HG02970 (cell line): ENCODE measurements around the gene PATJ.
"Not testable (repeated sequence)": the region's sequence is repeated elsewhere in the genome, so short reads cannot be mapped to it uniquely, and the experiment has no call there.

Experiments
- ATAC-seq: cut with Tn5 transposase; IDR thresholded peaks from one replicate; pipeline ENCODE4 v1.9.1; 2021; ENCODE audit warnings: mild to moderate bottlenecking, moderate library complexity, moderate number of reproducible peaks; ENCODE audit not compliant: unreplicated experiment, low FRiP score

PATJ gene

GRCh38 chr1:61743431-61743705 is 1.1 kb downstream of the PATJ start:
- no peak for ATAC-seq

GRCh38 chr1:61743716-61744580 is 1.7 kb downstream of the PATJ start:
- ATAC-seq, result no peak

GRCh38 chr1:61746813-61747212 is 4.5 kb downstream of the PATJ start:
- ATAC-seq, result no peak

GRCh38 chr1:61748566-61748965 is 6.3 kb downstream of the PATJ start:
- ATAC-seq, result no peak

- no peak for ATAC-seq
These were observed 7.3 kb downstream of the PATJ start for GRCh38 chr1:61749574-61749973.

GRCh38 chr1:61752921-61753389 is 10.7 kb downstream of the PATJ start:
- ATAC-seq, result no peak

- ATAC-seq, result no peak
These were observed 11.8 kb downstream of the PATJ start for GRCh38 chr1:61753998-61754508.

- no peak for ATAC-seq
These were observed 12.3 kb downstream of the PATJ start for GRCh38 chr1:61754545-61754944.

GRCh38 chr1:61756773-61757172 is 14.5 kb downstream of the PATJ start:
- no peak for ATAC-seq

GRCh38 chr1:61757950-61758349 is 15.7 kb downstream of the PATJ start:
- no peak for ATAC-seq

- no peak for ATAC-seq
These were observed 27.9 kb downstream of the PATJ start for GRCh38 chr1:61770131-61770530.

GRCh38 chr1:61776091-61776490 is 33.8 kb downstream of the PATJ start:
- no peak for ATAC-seq

- no peak for ATAC-seq
These were observed 37.0 kb downstream of the PATJ start for GRCh38 chr1:61779231-61779630.

GRCh38 chr1:61781151-61781550 is 38.9 kb downstream of the PATJ start:
- no peak for ATAC-seq

- peak; percentile 69 for ATAC-seq
These were observed 40.5 kb downstream of the PATJ start for GRCh38 chr1:61782771-61783170.

GRCh38 chr1:61784726-61785125 is 42.4 kb downstream of the PATJ start:
- ATAC-seq, result no peak

- ATAC-seq, result no peak
These were observed 48.6 kb downstream of the PATJ start for GRCh38 chr1:61790837-61791236.

- ATAC-seq, result no peak
These were observed 54.9 kb downstream of the PATJ start for GRCh38 chr1:61797045-61797755.

GRCh38 chr1:61801047-61801446 is 58.8 kb downstream of the PATJ start:
- not testable (repeated sequence) for ATAC-seq

- ATAC-seq, result no peak
These were observed 65.4 kb downstream of the PATJ start for GRCh38 chr1:61807606-61808140.

GRCh38 chr1:61808321-61808720 is 66.0 kb downstream of the PATJ start:
- ATAC-seq, result no peak
